Endothelial cell of umbilical vein (primary cell): ENCODE results near the gene CDC20. TPM values are rescaled to one million over a fixed set of nuclear protein-coding genes. Genes with fewer than 3 reads are reported as not detected.

ENCODE experiments used
- BruUV-seq: library from RNA; stranded (reverse); fragments of 400-500 nt; replicated peaks from 2 replicates; lab custom pipeline; 2021; lab: Mats Ljungman, UMichigan
- CTCF ChIA-PET: fragments of 300-600, 350-600 bp; sonication (Branson Sonifier 250); formaldehyde crosslinking; loops from one replicate; lab custom pipeline; 2021; ENCODE audit warnings: antibody characterized with exemption, inconsistent platforms; lab: Charles Lee
- POLR2A ChIA-PET: fragments of 300-600, 350-600 bp; sonication (Branson Sonifier 250); formaldehyde crosslinking; loops from one replicate; lab custom pipeline; 2021; ENCODE audit warnings: antibody characterized with exemption, inconsistent platforms; lab: Charles Lee
- DNase-seq: peaks from one replicate; pipeline ENCODE4 v3.0.0-alpha.2; 2011; ENCODE audit warnings: low read depth, low spot score
- FAIRE-seq: peaks from 2 replicates; lab custom pipeline; 2011; peaks lifted over from hg19 to GRCh38; lab: Jason Lieb, UNC
- H2AFZ ChIP-seq: 2 replicates; pipeline ENCODE4 v1.6.0; 2012; ENCODE audit warnings: low read depth, low read length, control low read depth, inconsistent platforms
- H3K27ac ChIP-seq: 2 replicates; pipeline ENCODE4 v1.5.1; 2011; ENCODE audit warnings: low read depth, mild to moderate bottlenecking, control low read depth, low read length, moderate library complexity; ENCODE audit not compliant: insufficient read depth
- H3K27me3 ChIP-seq, 2 experiments: 2 replicates each; pipeline versions ENCODE4 v1.6.0 to v1.6.1; 2011; ENCODE audit warnings: low read length in 2 of 2, mixed read lengths in 1 of 2; ENCODE audit not compliant: control insufficient read depth in 2 of 2, insufficient read depth in 2 of 2
- H3K36me3 ChIP-seq, 2 experiments: 2 replicates in 1 of 2; 3 replicates in 1 of 2; pipeline ENCODE4 v1.5.1; 2011; ENCODE audit warnings: low read length in 2 of 2, mild to moderate bottlenecking in 1 of 2, moderate library complexity in 1 of 2; ENCODE audit not compliant: control insufficient read depth in 2 of 2, insufficient read depth in 2 of 2; ENCODE audit errors: extremely low read depth in 1 of 2
- H3K4me1 ChIP-seq: 3 replicates; pipeline ENCODE4 v1.5.1; 2011; ENCODE audit warnings: mild to moderate bottlenecking, low read length; ENCODE audit not compliant: control insufficient read depth, insufficient read depth; ENCODE audit errors: extremely low read depth
- H3K4me2 ChIP-seq: 2 replicates; pipeline ENCODE4 v1.6.1; 2011; ENCODE audit warnings: low read length, control low read depth, mixed read lengths; ENCODE audit not compliant: insufficient read depth
- H3K4me3 ChIP-seq, 3 experiments: fragments of 200-600 bp in 1 of 3; sonication (generic), shearing (Covaris generic) in 1 of 3; replicated peaks in 1 of 3; 2 replicates each; pipeline ENCODE4 v1.5.1; 2011 to 2016; ENCODE audit warnings: control low read depth in 3 of 3, low read length in 3 of 3, mild to moderate bottlenecking in 2 of 3, inconsistent platforms in 1 of 3, low read depth in 1 of 3, moderate library complexity in 1 of 3; ENCODE audit not compliant: insufficient read depth in 1 of 3
- H3K79me2 ChIP-seq: 2 replicates; pipeline ENCODE4 v1.6.0; 2012; ENCODE audit warnings: low read length, inconsistent platforms; ENCODE audit not compliant: control insufficient read depth, insufficient read depth
- H3K9ac ChIP-seq: replicated peaks from 2 replicates; pipeline ENCODE3; 2011; ENCODE audit warnings: low read length, control low read depth; ENCODE audit not compliant: insufficient read depth; ENCODE audit errors: extremely low read depth
- H3K9me1 ChIP-seq: replicated peaks from 3 replicates; pipeline ENCODE4 v1.6.0; 2011; ENCODE audit warnings: mild to moderate bottlenecking, low read length; ENCODE audit not compliant: control insufficient read depth, insufficient read depth; ENCODE audit errors: extremely low read depth
- H3K9me3 ChIP-seq: replicated peaks from 2 replicates; pipeline ENCODE4 v1.5.1; 2012; ENCODE audit warnings: low read length, inconsistent platforms; ENCODE audit not compliant: control insufficient read depth, insufficient read depth
- H4K20me1 ChIP-seq: replicated peaks from 2 replicates; pipeline ENCODE3; 2011; ENCODE audit warnings: mild to moderate bottlenecking, low read length; ENCODE audit not compliant: control insufficient read depth, insufficient read depth; ENCODE audit errors: extremely low read depth
- EZH2 ChIP-seq: IDR thresholded peaks from 2 replicates; pipeline ENCODE4 v1.6.1; 2012; ENCODE audit warnings: borderline replicate concordance, low read depth, mild to moderate bottlenecking, moderate library complexity, low read length, inconsistent platforms; ENCODE audit not compliant: severe bottlenecking
- FOS ChIP-seq: IDR thresholded peaks from 2 replicates; pipeline ENCODE4 v1.6.1; 2011; ENCODE audit warnings: mild to moderate bottlenecking, low read length, moderate library complexity, borderline replicate concordance; ENCODE audit not compliant: insufficient read depth
- GATA2 ChIP-seq: IDR thresholded peaks from 2 replicates; pipeline ENCODE4 v1.7.0; 2011; ENCODE audit warnings: low read depth, mild to moderate bottlenecking, moderate library complexity, mixed read lengths, low read length; ENCODE audit not compliant: insufficient read length, insufficient read depth
- MYC ChIP-seq: IDR thresholded peaks from one replicate; pipeline ENCODE4 v1.6.1; 2011; ENCODE audit warnings: mild to moderate bottlenecking, low read depth, low read length
- POLR2AphosphoS5 ChIP-seq: IDR thresholded peaks from 2 replicates; pipeline ENCODE4 v1.6.1; 2012; ENCODE audit warnings: low read depth, mild to moderate bottlenecking, control low read depth, low read length, moderate library complexity; ENCODE audit not compliant: insufficient read depth
- dilution Hi-C: fragments of 300-500 bp; cut with MboI; formaldehyde crosslinking; loops from one replicate; pipeline ENCODE4 v1.15.0; 2019; ENCODE audit warnings: low sequenced_read_pairs; ENCODE audit not compliant: extremely low pct_ligation_motif_present
- intact Hi-C: fragments of 100-400 bp; cut with micrococcal nuclease; formaldehyde crosslinking; loops from one replicate; pipeline ENCODE4 v1.10.0; 2022
- polyA plus RNA-seq, 4 experiments: library from polyadenylated mRNA; depleted of rRNA in 3 of 4; stranded (reverse) in 3 of 4; unstranded in 1 of 4; fragments of >200 nt; gene quantifications; 2 replicates each; pipeline versions ENCODE4 v1.2.1 to v1.2.3, GENCODE V29; 2011 to 2012; ENCODE audit warnings: missing spikeins in 1 of 4
- total RNA-seq: library from RNA; stranded (reverse); gene quantifications from 2 replicates; pipeline ENCODE4 v1.2.3, GENCODE V29; 2021
- TF ChIP-seq, protein P1 (sequence below), 2 donors: IDR thresholded peaks; 1 replicate in 1 of 2; 2 replicates in 1 of 2; pipeline ENCODE4 v1.5.1; 2011; ENCODE audit warnings: low read length in 2 of 2, mild to moderate bottlenecking in 2 of 2, moderate library complexity in 2 of 2, control low read depth in 1 of 2, inconsistent platforms in 1 of 2, low read depth in 1 of 2; ENCODE audit not compliant: insufficient read depth in 1 of 2; ENCODE audit errors: extremely low read depth in 1 of 2
- TF ChIP-seq, protein P2 (sequence below): IDR thresholded peaks from 2 replicates; pipeline ENCODE4 v1.6.1; 2011; ENCODE audit not compliant: insufficient read depth, insufficient read length

Gene CDC20
- total and polyA plus RNA-seq, 2 donors (not counting 3 experiments of a cell fraction or from before 2014, with no cell fraction given), result 129 to 170 TPM

DNA sequence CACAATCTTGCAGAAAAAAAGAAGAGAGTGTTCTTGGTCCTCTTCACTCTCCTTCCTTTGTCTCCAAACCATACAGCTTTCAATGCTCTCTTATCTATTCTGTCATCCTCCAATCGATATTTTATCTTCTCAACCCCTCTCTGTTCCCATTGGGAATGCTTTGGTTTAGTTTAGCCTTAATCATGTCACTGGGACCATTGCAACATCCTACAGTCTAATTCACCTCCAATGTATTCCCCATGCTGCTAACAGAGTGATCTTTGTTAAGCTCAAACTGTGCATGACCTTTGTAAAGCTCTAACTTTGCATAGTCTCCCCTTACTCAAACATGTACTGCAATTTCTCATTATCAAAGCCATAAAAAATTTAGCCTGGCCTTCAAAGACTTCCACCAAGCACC, 18.2 kb upstream of the CDC20 start:
- intact Hi-C loops (no loop called here), dilution Hi-C loops (no loop called here)
- DNase-seq, result no peak
- H4K20me1 ChIP-seq, result no peaks in the 10 kb centered on the region
- ChIA-PET POLR2A (no interaction called here), CTCF (interaction anchor here (0.9 to 1.5 kb wide), 3 partner anchors 10 to 74 kb away, joined by 3 to 5 read pairs (median 4); no protein-coding TSS in a partner anchor)
- H3K4me1 ChIP-seq, result no peaks in the 10 kb centered on the region
- no peak overlapping the region for H2AFZ ChIP-seq
- peaks cover 0 to 2% of the 10 kb centered on the region in 2 experiments for H3K27me3 ChIP-seq
- no peak overlapping the region for H3K4me3 ChIP-seq
- no peaks in the 10 kb centered on the region for H3K36me3 ChIP-seq
- no peak overlapping the region for H3K9ac ChIP-seq
- H3K4me2 ChIP-seq, result no peak overlapping the region
- H3K27ac ChIP-seq, result no peak overlapping the region
- no peaks in the 10 kb centered on the region for H3K79me2 ChIP-seq
- H3K9me3 ChIP-seq, result no peaks in the 10 kb centered on the region
- H3K9me1 ChIP-seq, result no peaks in the 10 kb centered on the region
- TF ChIP-seq EZH2, result no peak
- TF ChIP-seq POLR2AphosphoS5, result no peak
- TF ChIP-seq, protein P1, sequence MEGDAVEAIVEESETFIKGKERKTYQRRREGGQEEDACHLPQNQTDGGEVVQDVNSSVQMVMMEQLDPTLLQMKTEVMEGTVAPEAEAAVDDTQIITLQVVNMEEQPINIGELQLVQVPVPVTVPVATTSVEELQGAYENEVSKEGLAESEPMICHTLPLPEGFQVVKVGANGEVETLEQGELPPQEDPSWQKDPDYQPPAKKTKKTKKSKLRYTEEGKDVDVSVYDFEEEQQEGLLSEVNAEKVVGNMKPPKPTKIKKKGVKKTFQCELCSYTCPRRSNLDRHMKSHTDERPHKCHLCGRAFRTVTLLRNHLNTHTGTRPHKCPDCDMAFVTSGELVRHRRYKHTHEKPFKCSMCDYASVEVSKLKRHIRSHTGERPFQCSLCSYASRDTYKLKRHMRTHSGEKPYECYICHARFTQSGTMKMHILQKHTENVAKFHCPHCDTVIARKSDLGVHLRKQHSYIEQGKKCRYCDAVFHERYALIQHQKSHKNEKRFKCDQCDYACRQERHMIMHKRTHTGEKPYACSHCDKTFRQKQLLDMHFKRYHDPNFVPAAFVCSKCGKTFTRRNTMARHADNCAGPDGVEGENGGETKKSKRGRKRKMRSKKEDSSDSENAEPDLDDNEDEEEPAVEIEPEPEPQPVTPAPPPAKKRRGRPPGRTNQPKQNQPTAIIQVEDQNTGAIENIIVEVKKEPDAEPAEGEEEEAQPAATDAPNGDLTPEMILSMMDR (IDR thresholded peaks at IDR 0.05; ENCODE audit: extremely low read depth in 1 of 2, insufficient read depth in 1 of 2, low read depth in 1 of 2, low read length in 2 of 2), result no peak
- no peak for TF ChIP-seq MYC
- TF ChIP-seq GATA2, result no peak
- TF ChIP-seq, protein P2, sequence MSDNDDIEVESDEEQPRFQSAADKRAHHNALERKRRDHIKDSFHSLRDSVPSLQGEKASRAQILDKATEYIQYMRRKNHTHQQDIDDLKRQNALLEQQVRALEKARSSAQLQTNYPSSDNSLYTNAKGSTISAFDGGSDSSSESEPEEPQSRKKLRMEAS, result no peak
- no peak for TF ChIP-seq FOS
- BruUV-seq, result no TSS peak
- FAIRE-seq, result no peak
